NCI-H2171 treated with DMSO at 0.1 percent for 48 hours (cell line): Measurements from ENCODE around the gene GGCT.

Source experiments
- DNase-seq: peaks from one replicate; lab custom pipeline; 2025; lab: John Stamatoyannopoulos, UW

The GGCT gene

GRCh38 chr7:30462179-30462578 lies 42.5 kb downstream of the GGCT start:
- no peak for DNase-seq

- no peak for DNase-seq
Observed at GRCh38 chr7:30460246-30460633, 44.4 kb downstream of the GGCT start.

- no peak for DNase-seq
Observed at GRCh38 chr7:30459591-30460245, 44.9 kb downstream of the GGCT start.

GRCh38 chr7:30458311-30458710 lies 46.3 kb downstream of the GGCT start:
- no peak for DNase-seq

GRCh38 chr7:30453921-30454320 lies 50.7 kb downstream of the GGCT start:
- peak; percentile 74 for DNase-seq

GRCh38 chr7:30453016-30453415 lies 51.6 kb downstream of the GGCT start:
- DNase-seq, result no peak

- no peak for DNase-seq
Observed at GRCh38 chr7:30452280-30452930, 52.2 kb downstream of the GGCT start.

GRCh38 chr7:30451539-30452279 lies 52.9 kb downstream of the GGCT start:
- DNase-seq, result no peak

- DNase-seq, result no peak
Observed at GRCh38 chr7:30450983-30451497, 53.6 kb downstream of the GGCT start.

- DNase-seq, result no peak
Observed at GRCh38 chr7:30450240-30450982, 54.2 kb downstream of the GGCT start.

GRCh38 chr7:30448461-30449189 lies 56.0 kb downstream of the GGCT start:
- DNase-seq, result no peak

- DNase-seq, result no peak
Observed at GRCh38 chr7:30447466-30447865, 57.2 kb downstream of the GGCT start.
